ENCODE data around the gene TIAM2.
"Not testable (repeated sequence)": the region's sequence is repeated elsewhere in the genome, so short reads cannot be mapped to it uniquely, and the experiment has no call there.

The TIAM2 gene

DNA sequence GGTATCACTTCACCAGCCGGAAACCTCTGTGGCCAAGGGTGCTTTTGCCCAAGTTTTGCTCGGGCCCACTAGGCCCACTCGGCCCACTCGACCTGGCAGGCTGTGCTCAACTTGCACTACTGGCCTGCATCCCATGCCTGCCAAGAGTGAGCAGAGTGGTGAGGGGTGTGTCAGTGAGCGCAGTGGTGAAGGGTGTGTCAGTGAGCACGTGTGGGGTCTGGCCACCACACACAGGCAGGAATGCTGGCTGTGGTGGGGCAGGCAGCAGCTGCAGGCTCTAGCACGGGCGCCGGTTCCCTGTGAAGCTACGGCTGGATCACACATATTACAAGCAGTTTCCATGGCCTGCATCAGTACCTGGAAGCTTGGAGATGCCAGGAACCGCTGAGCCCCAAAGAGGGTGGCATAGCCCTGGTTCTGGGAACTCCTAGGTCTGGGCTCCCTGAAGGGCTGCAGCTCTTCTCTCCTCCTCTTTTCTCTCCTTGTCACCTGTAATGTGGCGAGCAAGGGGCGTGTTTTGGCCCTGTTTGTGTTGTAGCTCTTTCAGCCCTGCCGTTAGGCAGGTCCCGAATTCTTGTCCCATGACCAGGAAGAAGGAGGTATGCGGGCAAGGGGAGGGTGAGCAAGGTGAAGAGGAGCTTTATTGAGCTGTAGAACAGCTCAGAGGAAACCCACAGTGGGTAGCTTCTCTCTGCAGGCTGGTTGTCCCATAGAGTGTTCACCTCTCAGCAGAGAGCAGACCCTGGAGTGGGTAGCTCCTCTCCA lies 217.7 kb downstream of the TIAM2 start:
- DNase-seq: no peak

DNA sequence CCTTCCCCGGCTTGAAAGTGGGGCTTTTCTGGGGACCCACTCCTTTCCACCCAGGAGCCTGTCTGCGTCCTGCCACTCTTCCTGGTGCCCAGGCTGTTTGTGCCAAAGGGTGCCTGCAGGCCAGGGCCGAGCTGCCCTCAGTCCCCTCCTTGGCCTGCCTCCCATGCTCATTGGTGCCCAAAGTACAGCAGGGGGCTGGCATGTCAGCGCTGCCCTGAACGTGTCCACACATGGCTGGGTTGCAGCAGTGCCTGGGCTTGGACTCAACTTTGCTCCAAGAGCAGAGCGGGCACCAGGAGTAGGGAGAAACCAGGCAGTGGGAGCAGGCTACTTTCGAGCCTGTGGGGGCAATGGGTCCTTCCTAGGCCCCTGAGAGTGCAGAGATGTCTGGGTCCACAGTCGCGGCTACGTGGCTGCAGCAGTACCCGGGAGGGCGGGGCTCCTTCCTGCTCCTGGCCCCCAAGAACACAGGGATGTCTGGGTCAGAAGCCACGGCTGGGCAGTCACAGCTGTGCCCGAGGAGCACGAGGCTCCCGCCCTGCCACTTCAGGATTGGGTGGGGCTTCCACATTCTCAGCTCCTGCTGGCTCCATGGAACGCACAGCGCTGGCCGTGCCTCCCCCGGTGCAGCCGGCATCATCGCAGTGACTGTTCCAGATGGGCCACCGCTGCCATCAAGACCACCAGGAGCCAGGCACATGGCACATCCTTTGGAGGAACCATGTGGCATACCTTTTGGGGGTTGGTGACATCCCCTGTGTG lies 218.7 kb downstream of the TIAM2 start:
- no peak for DNase-seq

DNA sequence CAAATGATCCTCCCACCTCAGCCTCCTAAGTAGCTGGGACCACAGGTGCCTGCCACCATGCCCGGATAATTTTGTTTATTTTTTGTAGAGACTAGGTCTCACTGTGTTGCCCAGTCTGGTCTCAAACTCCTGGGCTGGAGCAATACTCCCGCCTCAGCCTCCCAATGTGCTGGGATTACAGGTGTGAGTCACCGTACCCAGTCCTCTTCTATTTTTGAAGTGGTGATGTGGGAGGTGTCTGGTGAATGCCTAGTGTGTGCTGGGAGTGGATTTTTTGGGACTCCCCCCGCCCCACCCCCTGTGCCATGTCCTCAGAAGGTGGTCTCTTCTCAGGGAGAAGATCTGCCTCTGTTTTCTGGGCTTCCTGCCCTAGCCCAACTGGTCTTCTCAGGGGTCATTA lies 220.8 kb downstream of the TIAM2 start:
- DNase-seq: no peak

DNA sequence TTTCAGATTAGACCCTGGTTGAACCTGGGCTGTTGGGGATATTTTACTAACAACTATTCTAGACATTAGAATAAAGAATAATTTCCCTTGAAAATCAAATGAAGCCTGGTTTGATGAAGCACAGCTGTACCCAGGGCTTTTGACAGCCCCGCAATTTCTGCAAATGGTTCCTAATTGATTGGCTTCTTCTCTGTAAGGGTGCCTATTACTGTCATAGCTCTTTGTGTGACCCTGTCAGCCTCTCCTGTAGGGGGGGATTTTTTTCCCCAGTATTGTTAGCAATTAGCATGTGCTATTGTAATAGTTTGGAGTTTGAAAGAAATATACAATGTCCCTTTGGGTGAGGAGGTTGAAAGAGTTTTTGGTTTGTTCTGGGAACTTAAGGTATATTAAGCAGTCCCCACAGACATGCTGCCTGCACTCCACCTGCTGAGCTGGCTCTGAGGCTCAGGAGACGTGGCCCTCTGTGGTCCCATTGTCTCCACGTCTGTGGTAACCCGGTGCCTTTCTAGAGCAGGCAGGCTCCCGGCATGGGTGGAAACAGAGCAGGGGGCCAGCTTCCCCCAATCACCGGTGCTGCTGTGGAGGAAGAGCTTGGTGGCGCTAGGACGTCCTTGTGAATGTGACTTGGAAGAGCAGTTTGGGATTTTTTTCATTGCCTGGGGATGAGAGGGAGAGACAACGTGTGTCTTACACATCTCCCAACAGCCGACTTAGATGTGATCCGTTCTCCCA lies 221.4 kb downstream of the TIAM2 start:
- DNase-seq: no peak

DNA sequence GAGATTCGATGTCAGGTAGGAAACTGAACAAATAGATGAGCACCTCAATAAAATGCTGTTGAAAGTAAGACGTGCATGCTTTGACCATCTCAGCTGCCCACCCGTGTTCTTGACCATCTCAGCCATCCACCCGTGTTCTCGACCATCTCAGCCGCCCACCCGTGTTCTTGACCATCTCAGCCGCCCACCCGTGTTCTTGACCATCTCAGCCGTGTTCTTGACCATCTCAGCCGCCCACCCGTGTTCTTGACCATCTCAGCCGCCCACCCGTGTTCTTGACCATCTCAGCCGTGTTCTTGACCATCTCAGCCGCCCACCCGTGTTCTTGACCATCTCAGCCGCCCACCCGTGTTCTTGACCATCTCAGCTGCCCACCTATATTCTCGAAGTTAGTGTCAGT lies 223.6 kb downstream of the TIAM2 start:
- DNase-seq: not testable (repeated sequence)

DNA sequence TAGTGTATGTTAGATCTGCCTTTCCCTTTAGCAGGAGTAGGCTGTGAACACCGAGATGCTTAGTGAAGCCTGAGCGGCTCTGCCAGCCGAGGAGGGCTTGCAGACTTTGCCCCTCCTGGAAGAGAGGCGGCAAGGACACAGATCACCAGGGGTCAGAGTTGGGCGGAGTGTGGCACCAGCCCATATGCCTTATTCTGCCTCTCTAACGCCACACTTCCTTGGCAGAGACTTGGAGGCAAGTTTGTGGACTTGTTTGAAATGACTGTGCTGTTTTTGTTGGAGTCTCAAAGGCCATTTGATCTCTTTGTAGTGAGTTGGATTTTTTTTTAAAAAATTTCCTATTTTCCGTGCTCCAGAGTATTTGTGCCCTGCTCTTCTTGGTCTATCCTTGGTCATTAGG lies 224.2 kb downstream of the TIAM2 start:
- no peak for DNase-seq

DNA sequence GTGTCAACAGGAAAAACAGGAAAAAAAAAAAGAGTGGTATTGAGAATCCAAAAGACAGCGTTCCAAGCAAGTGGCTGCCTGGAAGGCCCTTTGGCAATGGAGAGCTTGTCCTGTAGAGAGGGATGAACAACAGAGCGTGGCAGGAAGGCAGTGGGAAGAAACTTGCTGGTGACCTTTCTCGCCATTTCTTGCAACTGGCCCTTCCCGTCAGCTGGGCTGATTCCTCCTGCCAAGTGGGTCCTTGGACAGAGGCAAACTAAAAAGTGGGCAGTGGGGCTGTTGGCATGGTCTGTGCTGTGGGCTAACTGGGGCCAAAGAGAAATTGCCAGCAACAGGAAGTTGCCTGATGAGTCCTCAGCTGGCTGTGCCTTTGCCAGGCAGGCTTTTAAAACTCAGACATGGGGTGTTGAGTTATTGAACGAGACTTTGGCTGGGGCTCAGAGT lies 224.8 kb downstream of the TIAM2 start:
- DNase-seq: no peak

DNA sequence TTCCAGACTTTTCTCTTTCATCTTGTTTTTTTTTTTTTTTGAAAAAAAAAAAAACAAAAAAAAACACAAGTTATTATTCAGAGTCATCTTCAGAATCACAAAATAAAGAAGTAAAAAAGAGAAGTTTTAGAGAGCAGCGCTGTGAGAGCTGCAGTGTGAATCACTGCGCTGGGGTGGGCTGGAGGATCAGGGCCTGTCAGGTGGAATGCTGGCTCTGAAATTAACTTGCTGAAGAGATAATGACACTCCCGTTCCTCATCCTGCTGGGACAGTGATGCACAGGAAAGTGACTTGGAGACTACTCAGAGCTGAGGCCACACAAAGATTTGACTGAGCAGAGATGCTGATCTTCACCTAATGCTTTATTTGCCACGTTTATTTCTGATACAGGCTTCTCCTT lies 226.0 kb downstream of the TIAM2 start:
- DNase-seq: no peak

DNA sequence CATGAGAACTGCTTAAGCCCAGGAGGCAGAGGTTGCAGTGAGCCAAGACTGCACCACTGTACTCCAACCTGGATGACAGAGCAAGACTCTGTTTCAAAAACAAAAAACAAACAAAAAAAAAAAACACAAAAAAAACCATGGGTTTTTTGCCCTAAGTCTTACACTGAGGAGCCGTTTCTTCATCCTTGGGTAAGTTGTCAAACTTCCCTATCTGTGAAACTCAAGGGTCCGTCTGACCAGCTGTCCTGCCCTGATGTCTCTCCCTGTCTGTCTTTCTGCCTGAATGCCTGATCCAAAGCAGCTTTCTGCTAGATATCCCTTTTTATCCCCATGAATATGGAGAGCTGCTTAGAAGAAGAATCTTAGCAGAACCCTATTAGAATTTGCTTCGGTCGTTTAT lies 227.4 kb downstream of the TIAM2 start:
- DNase-seq: no peak

DNA sequence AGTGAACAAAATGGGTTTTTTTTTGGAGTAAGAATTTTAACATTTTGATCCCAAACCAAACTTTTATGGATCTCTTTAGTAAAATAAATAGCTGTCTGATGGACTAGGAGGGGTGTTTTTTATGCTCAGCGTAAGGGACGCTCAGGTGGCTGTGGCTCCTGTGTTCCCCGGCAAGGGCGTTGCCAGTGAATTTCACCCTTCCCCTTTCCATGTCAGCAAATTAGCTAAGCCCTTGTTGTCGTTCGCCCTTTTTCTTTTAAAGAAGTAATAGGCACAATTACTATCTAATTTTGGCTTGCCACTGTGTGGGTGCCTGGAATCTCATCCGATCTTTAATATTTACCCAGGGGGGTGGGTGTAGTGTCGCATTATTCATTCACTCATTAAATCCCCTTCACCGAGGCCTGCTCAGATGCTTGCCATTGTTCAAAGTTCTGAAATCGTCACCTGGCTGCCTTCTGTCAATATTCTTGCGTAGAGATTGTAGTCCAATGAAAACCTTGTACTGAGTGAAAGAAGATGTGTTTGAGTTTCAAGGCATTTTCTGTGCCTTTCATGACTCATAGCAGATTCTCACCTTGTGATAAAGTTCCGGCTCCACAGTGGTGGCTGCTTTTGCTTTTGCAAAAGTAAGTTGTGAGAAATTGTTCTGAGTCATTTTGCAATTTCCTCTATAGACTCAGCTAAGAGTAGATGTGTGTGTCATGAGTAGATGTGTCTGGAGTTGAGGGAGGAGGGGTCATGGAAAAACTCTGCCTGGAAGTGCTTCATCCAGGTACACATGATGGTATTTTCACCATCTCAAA lies 228.7 kb downstream of the TIAM2 start:
- no peak for DNase-seq

DNA sequence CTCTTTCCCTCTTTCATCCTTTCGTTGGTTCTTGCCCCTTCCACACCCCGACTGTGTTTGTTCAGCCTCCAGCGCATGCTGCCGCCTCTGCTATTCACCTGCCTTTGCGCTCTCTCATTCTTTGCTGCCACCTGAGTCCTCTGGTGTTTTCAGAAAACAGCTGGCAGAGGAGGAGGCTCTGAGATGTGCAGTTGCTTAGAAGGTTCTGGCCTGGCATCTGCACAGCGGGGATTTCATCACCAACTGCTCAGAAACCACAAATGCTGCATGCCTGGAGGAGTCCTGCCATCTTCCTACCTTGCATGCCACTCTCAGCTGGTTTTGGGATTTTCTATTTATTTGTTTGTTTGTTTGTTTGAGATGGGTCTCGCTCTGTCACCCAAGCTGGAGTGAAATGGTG lies 229.5 kb downstream of the TIAM2 start:
- no peak for DNase-seq

DNA sequence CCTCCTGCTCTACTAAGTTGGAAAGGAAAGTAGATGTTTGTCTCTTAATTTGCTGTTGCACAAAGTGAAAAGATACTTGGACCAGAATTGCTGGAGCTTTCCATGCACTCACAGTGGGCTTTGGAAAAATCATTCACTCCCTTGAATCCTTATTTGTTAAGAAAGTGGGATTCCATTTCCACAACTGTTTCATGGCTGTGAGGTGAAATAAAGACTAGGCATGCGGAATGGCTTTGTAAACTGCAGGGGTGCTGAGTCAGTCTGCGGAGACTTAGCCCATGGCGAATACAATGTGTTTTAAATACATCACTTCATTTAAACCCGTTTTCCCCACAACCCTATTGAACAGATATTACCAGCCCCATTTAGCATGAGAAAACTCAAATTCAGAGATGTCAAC lies 231.9 kb downstream of the TIAM2 start:
- no peak for DNase-seq

DNA sequence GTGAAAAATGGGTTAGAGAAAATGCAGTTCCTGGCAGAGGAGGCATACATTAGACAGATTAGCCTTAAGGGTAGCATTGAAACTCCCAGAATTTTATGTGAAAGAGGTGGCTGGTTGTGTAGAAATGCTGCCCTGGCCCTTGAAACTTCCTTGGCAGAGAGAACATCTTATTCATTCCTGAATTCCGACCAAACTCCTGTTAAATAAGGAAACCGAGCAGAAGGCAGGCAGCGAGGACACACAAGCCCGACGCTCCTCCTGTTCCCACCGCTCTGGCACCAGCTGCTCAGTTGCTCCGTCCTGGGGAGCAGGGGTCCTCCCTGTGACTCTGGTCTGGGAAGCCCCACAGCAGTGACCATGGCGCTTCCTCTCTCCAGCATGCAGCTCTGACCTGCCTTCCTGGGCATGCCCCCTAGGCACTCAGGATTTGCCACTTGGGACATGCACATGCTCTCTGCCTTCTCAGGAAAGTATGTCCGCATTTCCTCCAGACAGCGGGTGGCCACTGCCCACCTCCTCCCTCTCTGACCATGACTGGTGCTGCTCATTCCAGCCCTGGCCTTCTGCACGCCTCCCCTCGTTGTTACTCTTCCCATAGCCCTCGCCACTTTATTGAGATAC lies 233.5 kb downstream of the TIAM2 start:
- no peak for DNase-seq

DNA sequence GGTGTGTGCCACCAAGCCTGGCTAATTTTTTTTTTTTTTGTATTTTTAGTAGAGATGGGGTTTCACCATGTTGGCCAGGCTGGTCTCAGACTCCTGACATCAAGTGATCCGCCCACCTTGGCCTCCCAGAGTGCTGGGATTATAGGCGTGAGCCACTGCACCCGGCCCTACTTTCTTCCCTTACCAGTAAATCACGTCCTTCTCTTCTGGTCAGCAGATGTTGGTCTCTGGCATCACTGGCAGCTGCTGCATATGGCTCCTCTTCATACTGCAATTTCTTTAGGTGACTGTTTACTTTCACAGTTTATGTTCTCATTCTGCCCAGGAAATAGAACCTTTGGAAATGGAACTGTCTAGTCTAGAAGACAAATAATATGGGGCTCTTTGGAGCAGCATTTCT lies 235.9 kb downstream of the TIAM2 start:
- DNase-seq: not testable (repeated sequence)

DNA sequence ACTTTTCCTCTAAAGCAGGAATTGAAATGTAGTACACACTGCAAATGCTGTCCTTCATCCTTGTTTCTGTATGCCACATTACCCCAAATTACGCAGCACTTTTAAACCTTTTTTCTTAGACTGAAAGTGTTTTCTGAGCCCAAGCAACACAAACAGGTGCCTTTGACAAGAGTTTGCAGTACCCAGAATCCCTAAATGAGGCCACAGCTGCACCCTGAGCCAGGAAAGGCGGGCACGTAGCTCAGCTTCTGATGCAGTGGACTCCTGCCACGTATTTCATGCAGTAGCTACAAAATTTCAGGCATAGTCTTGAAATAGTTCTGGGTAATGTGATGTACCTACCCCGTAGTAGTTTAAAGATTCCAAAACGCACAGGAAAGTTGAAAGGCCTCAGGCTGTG lies 237.7 kb downstream of the TIAM2 start:
- DNase-seq: no peak

DNA sequence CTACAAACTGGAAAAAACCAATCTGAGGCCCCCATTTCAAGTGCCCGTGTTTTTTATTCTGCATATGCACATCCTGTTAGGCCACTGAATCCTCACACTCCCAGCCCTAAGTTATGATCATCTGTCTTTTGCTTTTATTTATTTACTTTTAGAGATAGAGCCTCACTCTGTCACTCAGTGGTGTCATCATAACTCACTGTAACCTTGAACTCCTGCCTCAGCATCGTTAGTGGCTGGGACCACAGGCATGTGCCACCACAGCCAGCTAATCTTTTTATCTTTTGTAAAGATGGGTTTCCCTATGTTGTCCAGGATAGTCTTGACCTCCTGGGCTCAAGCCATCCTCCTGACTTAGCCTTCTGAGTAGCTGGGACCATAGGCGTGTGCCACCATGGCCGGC lies 239.1 kb downstream of the TIAM2 start:
- no peak for DNase-seq

DNA sequence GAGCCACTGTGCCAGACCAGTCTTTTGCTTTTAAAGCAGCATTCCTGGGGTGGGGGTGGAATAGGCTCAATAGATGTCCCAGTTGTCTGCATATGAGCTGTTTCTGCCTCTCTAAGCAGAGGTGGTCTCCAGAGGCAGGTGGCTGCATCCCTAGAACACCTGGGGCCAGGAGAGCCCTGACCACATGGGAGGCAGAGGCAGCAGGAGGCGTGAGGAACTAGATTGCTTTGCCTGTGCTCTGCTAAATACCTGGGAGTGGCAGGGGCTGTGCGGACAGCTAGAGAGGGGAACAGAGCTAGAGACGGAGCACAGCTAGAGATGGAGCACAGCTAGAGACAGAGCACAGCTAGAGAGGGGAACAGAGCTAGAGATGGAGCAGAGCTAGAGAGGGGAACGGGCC lies 239.6 kb downstream of the TIAM2 start:
- no peak for DNase-seq

DNA sequence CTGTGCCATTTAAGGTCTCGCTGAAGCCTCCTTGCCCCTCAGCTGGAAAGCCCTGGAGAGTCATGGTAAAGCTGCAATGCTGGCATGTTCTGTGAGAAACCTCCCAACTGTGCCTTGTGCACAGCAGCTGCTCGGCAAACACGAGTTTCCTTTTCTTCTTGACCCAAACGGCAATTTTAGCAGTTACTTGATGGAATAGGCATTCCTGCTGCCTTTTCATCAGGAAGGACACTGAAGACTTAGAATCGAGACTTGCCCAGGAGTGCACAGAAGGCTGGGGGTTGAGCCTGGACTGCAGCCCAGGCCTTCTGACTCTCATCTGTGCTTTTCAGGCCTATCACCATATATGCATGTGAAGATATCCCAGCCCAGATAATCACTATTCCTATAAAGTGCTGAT lies 240.0 kb downstream of the TIAM2 start:
- no peak for DNase-seq

DNA sequence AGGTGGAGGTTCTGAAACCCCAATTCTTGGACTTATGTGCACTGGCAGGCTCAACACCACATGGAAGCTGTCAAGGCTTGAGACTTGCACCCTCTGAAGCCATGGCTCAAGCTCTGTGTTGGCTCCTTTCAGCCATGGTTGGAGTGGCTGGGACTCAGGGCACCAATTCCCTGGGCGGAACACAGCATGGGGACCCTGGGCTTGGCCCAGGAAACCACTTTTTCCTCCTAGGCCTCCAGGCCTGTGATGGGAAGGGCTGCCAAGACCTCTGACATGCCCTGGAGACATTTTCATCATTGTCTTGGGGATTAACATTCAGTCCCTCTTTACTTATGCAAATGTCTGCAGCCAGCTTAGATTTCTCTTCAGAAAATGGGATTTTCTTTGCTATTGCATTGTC lies 242.5 kb downstream of the TIAM2 start:
- DNase-seq: no peak

DNA sequence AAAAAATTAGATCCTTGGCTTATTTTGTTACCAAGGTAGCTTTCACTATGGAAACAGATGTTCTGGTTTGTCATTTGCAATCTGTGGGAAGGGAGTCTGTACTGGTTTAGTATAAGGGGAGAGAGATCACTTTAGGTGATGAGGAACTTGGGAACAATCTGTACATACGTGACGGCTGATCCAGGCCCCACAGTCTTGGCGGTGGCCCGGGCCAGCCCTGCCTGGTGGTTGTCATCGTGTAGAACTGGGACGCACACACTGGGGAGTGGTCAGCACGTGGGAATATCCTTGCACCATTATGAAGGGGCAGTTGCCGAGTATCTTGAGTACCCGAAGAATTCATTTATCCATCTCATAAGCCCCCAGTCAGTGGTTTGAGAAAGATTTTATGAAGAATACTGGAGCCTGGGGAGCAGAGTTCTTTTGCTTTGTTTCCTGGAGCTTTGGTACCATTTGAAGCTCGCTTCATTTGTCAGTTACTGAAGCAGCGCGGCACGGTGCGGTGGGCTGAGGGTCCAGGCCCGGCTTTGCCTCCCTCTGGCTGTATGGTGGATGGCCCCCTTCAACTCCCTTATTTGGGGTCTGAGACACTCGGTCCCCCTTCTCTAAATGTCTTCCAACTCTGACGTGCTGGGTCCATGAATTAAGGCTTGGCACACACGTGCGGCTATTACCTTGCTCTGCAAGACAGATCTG lies 245.9 kb downstream of the TIAM2 start:
- no peak for DNase-seq

DNA sequence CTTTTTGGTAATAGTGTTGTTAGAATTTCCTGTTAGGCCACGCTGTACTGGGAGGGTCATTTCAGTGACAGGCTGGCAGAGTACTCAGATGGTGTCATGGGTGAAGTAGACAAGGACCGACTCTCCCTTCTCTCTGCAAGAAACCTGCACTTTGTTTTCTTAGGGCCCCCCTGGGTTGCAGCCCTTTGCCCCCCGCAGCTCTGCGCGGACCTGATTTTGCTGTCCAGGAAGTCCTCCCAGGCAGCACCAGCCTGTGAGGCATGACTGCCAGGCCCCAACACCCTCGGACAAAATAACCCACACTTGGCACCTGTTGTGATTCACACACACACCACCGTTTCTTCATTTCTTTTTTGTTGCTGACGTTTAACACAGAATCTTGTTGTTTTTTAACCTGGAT lies 246.9 kb downstream of the TIAM2 start:
- DNase-seq: no peak

DNA sequence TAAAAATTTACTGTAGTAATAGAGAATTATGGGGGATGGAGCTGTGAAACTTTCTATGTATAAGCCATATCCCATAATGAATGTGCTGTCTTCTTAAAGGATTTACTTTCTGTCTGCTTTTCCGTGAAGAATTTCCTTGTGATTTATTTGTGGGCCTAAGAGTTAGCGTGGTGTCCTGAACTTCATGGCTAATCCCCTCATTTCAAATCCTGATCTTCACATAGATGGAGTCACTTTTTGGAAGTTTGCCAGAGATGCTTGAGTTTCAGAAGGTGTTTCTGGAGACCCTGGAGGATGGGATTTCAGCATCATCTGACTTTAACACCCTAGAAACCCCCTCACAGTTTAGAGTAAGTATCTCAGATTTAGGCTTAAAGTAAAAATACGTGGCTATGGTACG lies 249.3 kb downstream of the TIAM2 start:
- DNase-seq: no peak

Measured in NCI-H510A (cell line).